ENCODE measurements around the gene SLC35F1. TPM values are rescaled to one million over a fixed set of nuclear protein-coding genes. Genes with fewer than 3 reads are reported as not detected.

SLC35F1 gene
- total and polyA plus RNA-seq, 2 donors: 0.14 TPM

GRCh38 chr6:117918454-117918853, 11.4 kb downstream of the SLC35F1 start:
- H3K27me3 ChIP-seq (ENCODE audit: control insufficient read depth in 2 of 2, insufficient read depth in 1 of 2, low read length in 1 of 2): peaks cover 6 to 23% of the 10 kb centered on the region in 2 donors
- H3K9me3 ChIP-seq (ENCODE audit: control insufficient read depth in 2 of 2, insufficient read depth in 1 of 2, low read length in 1 of 2): no peaks in the 10 kb centered on the region
- no peaks in the 10 kb centered on the region for H3K4me1 ChIP-seq (ENCODE audit: control insufficient read depth in 2 of 2, insufficient read depth in 2 of 2, low read length in 2 of 2)
- no peak for DNase-seq (ENCODE audit: low read depth in 6 of 9, low spot score in 9 of 9)
- WGBS: 62% methylated on average over 5 of the region's 5 CpGs
- no peak overlapping the region for H3K27ac ChIP-seq (ENCODE audit: low read depth in 1 of 2, low read length in 1 of 2)
- H3K36me3 ChIP-seq (ENCODE audit: control insufficient read depth in 2 of 2, insufficient read depth in 2 of 2, low read length in 1 of 2): no peaks in the 10 kb centered on the region
- no peak overlapping the region for H3K4me3 ChIP-seq (ENCODE audit: low read length in 2 of 2)

GRCh38 chr6:117919275-117919674, 12.2 kb downstream of the SLC35F1 start:
- no peak for DNase-seq (ENCODE audit: low read depth in 6 of 9, low spot score in 9 of 9)
- WGBS: 18% methylated on average over 7 of the region's 7 CpGs
- H3K36me3 ChIP-seq (ENCODE audit: control insufficient read depth in 2 of 2, insufficient read depth in 2 of 2, low read length in 1 of 2): no peaks in the 10 kb centered on the region
- H3K27ac ChIP-seq (ENCODE audit: low read depth in 1 of 2, low read length in 1 of 2): no peak overlapping the region
- no peak overlapping the region for H3K4me3 ChIP-seq (ENCODE audit: low read length in 2 of 2)
- H3K4me1 ChIP-seq (ENCODE audit: control insufficient read depth in 2 of 2, insufficient read depth in 2 of 2, low read length in 2 of 2): no peaks in the 10 kb centered on the region
- H3K9me3 ChIP-seq (ENCODE audit: control insufficient read depth in 2 of 2, insufficient read depth in 1 of 2, low read length in 1 of 2): no peaks in the 10 kb centered on the region
- H3K27me3 ChIP-seq (ENCODE audit: control insufficient read depth in 2 of 2, insufficient read depth in 1 of 2, low read length in 1 of 2): peaks cover 6 to 23% of the 10 kb centered on the region in 2 donors

GRCh38 chr6:117919775-117920729, 13.0 kb downstream of the SLC35F1 start:
- H3K36me3 ChIP-seq (ENCODE audit: control insufficient read depth in 2 of 2, insufficient read depth in 2 of 2, low read length in 1 of 2): no peaks in the 10 kb centered on the region
- H3K9me3 ChIP-seq (ENCODE audit: control insufficient read depth in 2 of 2, insufficient read depth in 1 of 2, low read length in 1 of 2): no peaks in the 10 kb centered on the region
- no peak for DNase-seq (ENCODE audit: low read depth in 6 of 9, low spot score in 9 of 9)
- H3K27me3 ChIP-seq (ENCODE audit: control insufficient read depth in 2 of 2, insufficient read depth in 1 of 2, low read length in 1 of 2): peaks cover 6 to 23% of the 10 kb centered on the region in 2 donors
- H3K27ac ChIP-seq (ENCODE audit: low read depth in 1 of 2, low read length in 1 of 2): no peak overlapping the region
- 5% methylated on average over 39 of the region's 39 CpGs for WGBS
- no peak overlapping the region for H3K4me3 ChIP-seq (ENCODE audit: low read length in 2 of 2)
- no peaks in the 10 kb centered on the region for H3K4me1 ChIP-seq (ENCODE audit: control insufficient read depth in 2 of 2, insufficient read depth in 2 of 2, low read length in 2 of 2)

GRCh38 chr6:117924690-117925089, 17.6 kb downstream of the SLC35F1 start:
- Histone ChIP-seq H3K9me3 (ENCODE audit: control insufficient read depth in 2 of 2, insufficient read depth in 1 of 2, low read length in 1 of 2) (no peaks in the 10 kb centered on the region), H3K27ac (ENCODE audit: low read depth in 1 of 2, low read length in 1 of 2) (no peak overlapping the region), H3K4me3 (ENCODE audit: low read length in 2 of 2) (no peak overlapping the region), H3K4me1 (ENCODE audit: control insufficient read depth in 2 of 2, insufficient read depth in 2 of 2, low read length in 2 of 2) (no peaks in the 10 kb centered on the region), H3K27me3 (ENCODE audit: control insufficient read depth in 2 of 2, insufficient read depth in 1 of 2, low read length in 1 of 2) (peaks cover 5 to 11% of the 10 kb centered on the region in 2 donors), H3K36me3 (ENCODE audit: control insufficient read depth in 2 of 2, insufficient read depth in 2 of 2, low read length in 1 of 2) (no peaks in the 10 kb centered on the region)
- DNase-seq (ENCODE audit: low read depth in 6 of 9, low spot score in 9 of 9): no peak
- 92% methylated on average over 2 of the region's 2 CpGs for WGBS

GRCh38 chr6:117927866-117928265, 20.8 kb downstream of the SLC35F1 start:
- Histone ChIP-seq H3K9me3 (ENCODE audit: control insufficient read depth in 2 of 2, insufficient read depth in 1 of 2, low read length in 1 of 2) (no peaks in the 10 kb centered on the region), H3K4me1 (ENCODE audit: control insufficient read depth in 2 of 2, insufficient read depth in 2 of 2, low read length in 2 of 2) (no peaks in the 10 kb centered on the region), H3K36me3 (ENCODE audit: control insufficient read depth in 2 of 2, insufficient read depth in 2 of 2, low read length in 1 of 2) (no peaks in the 10 kb centered on the region), H3K27me3 (ENCODE audit: control insufficient read depth in 2 of 2, insufficient read depth in 1 of 2, low read length in 1 of 2) (no peaks in the 10 kb centered on the region), H3K27ac (ENCODE audit: low read depth in 1 of 2, low read length in 1 of 2) (no peak overlapping the region), H3K4me3 (ENCODE audit: low read length in 2 of 2) (no peak overlapping the region)
- no peak for DNase-seq (ENCODE audit: low read depth in 6 of 9, low spot score in 9 of 9)
- WGBS: 94% methylated on average over 3 of the region's 3 CpGs

- Histone ChIP-seq H3K4me3 (ENCODE audit: low read length in 2 of 2) (no peak overlapping the region), H3K27ac (ENCODE audit: low read depth in 1 of 2, low read length in 1 of 2) (no peak overlapping the region), H3K27me3 (ENCODE audit: control insufficient read depth in 2 of 2, insufficient read depth in 1 of 2, low read length in 1 of 2) (no peaks in the 10 kb centered on the region), H3K36me3 (ENCODE audit: control insufficient read depth in 2 of 2, insufficient read depth in 2 of 2, low read length in 1 of 2) (no peaks in the 10 kb centered on the region), H3K4me1 (ENCODE audit: control insufficient read depth in 2 of 2, insufficient read depth in 2 of 2, low read length in 2 of 2) (no peaks in the 10 kb centered on the region), H3K9me3 (ENCODE audit: control insufficient read depth in 2 of 2, insufficient read depth in 1 of 2, low read length in 1 of 2) (no peaks in the 10 kb centered on the region)
- DNase-seq (ENCODE audit: low read depth in 6 of 9, low spot score in 9 of 9): no peak
- WGBS: 80% methylated on average over 4 of the region's 4 CpGs
Measured at GRCh38 chr6:117928833-117929232, 21.8 kb downstream of the SLC35F1 start.

GRCh38 chr6:117929501-117929900, 22.4 kb downstream of the SLC35F1 start:
- DNase-seq (ENCODE audit: low read depth in 6 of 9, low spot score in 9 of 9): no peak
- H3K4me1 ChIP-seq (ENCODE audit: control insufficient read depth in 2 of 2, insufficient read depth in 2 of 2, low read length in 2 of 2): no peaks in the 10 kb centered on the region
- H3K9me3 ChIP-seq (ENCODE audit: control insufficient read depth in 2 of 2, insufficient read depth in 1 of 2, low read length in 1 of 2): no peaks in the 10 kb centered on the region
- 91% methylated on average over 1 of the region's 1 CpG for WGBS
- H3K27me3 ChIP-seq (ENCODE audit: control insufficient read depth in 2 of 2, insufficient read depth in 1 of 2, low read length in 1 of 2): no peaks in the 10 kb centered on the region
- no peak overlapping the region for H3K27ac ChIP-seq (ENCODE audit: low read depth in 1 of 2, low read length in 1 of 2)
- no peak overlapping the region for H3K4me3 ChIP-seq (ENCODE audit: low read length in 2 of 2)
- H3K36me3 ChIP-seq (ENCODE audit: control insufficient read depth in 2 of 2, insufficient read depth in 2 of 2, low read length in 1 of 2): no peaks in the 10 kb centered on the region

GRCh38 chr6:117930645-117931044, 23.6 kb downstream of the SLC35F1 start:
- no peak overlapping the region for H3K4me3 ChIP-seq (ENCODE audit: low read length in 2 of 2)
- DNase-seq (ENCODE audit: low read depth in 6 of 9, low spot score in 9 of 9): no peak
- WGBS: 93% methylated on average over 3 of the region's 3 CpGs
- no peaks in the 10 kb centered on the region for H3K27me3 ChIP-seq (ENCODE audit: control insufficient read depth in 2 of 2, insufficient read depth in 1 of 2, low read length in 1 of 2)
- no peaks in the 10 kb centered on the region for H3K36me3 ChIP-seq (ENCODE audit: control insufficient read depth in 2 of 2, insufficient read depth in 2 of 2, low read length in 1 of 2)
- H3K27ac ChIP-seq (ENCODE audit: low read depth in 1 of 2, low read length in 1 of 2): no peak overlapping the region
- H3K9me3 ChIP-seq (ENCODE audit: control insufficient read depth in 2 of 2, insufficient read depth in 1 of 2, low read length in 1 of 2): no peaks in the 10 kb centered on the region
- H3K4me1 ChIP-seq (ENCODE audit: control insufficient read depth in 2 of 2, insufficient read depth in 2 of 2, low read length in 2 of 2): no peaks in the 10 kb centered on the region

- WGBS: 94% methylated on average over 3 of the region's 3 CpGs
Measured at GRCh38 chr6:117932001-117932400, 24.9 kb downstream of the SLC35F1 start.

More at GRCh38 chr6:117932001-117932400, 24.9 kb downstream of the SLC35F1 start:
- no peaks in the 10 kb centered on the region for H3K36me3 ChIP-seq (ENCODE audit: control insufficient read depth in 2 of 2, insufficient read depth in 2 of 2, low read length in 1 of 2)
- no peaks in the 10 kb centered on the region for H3K27me3 ChIP-seq (ENCODE audit: control insufficient read depth in 2 of 2, insufficient read depth in 1 of 2, low read length in 1 of 2)
- no peak overlapping the region for H3K4me3 ChIP-seq (ENCODE audit: low read length in 2 of 2)
- no peak overlapping the region for H3K27ac ChIP-seq (ENCODE audit: low read depth in 1 of 2, low read length in 1 of 2)
- no peaks in the 10 kb centered on the region for H3K9me3 ChIP-seq (ENCODE audit: control insufficient read depth in 2 of 2, insufficient read depth in 1 of 2, low read length in 1 of 2)
- no peaks in the 10 kb centered on the region for H3K4me1 ChIP-seq (ENCODE audit: control insufficient read depth in 2 of 2, insufficient read depth in 2 of 2, low read length in 2 of 2)
- DNase-seq (ENCODE audit: low read depth in 6 of 9, low spot score in 9 of 9): no peak

Data from thymus (tissue), 11 donors.